ENCODE data around the gene RPL9. TPM values are rescaled to one million over a fixed set of nuclear protein-coding genes. Genes with fewer than 3 reads are reported as not detected.
A peak's percentile ranks its signal among the peaks of the same experiment; 100 is the strongest.
"Not testable (repeated sequence)": the region's sequence is repeated elsewhere in the genome, so short reads cannot be mapped to it uniquely, and the experiment has no call there.

The RPL9 gene
- total and polyA plus RNA-seq, 8 donors: 964 to 4,990 (median 2,844) TPM

- Histone ChIP-seq H3K9me3 (no peaks in the 10 kb centered on the region), H3K36me3 (peaks cover 4 to 62% (median 47%) of the 10 kb centered on the region in 4 donors), H3K4me3 (no peak overlapping the region), H3K27ac (peak overlapping the region in 4 of 5 donors; percentile 36 to 49 (median 43)), H3K27me3 (no peaks in the 10 kb centered on the region), H3K4me1 (peaks cover 0 to 21% (median 9%) of the 10 kb centered on the region in 4 donors)
- WGBS, 5 donors: 19 to 29% (median 28%) methylated on average over 4 of the region's 4 CpGs
- peak in 1 of 2 donors; percentile 46 for DNase-seq
- intact Hi-C loops (cut with DNase I; ENCODE audit: low total_unique reads): loop anchor here (5.0 kb wide), 1 partner anchor 511 kb away; the partner anchor contains the start of gene PDS5A
- no peak for TF ChIP-seq POLR2A (IDR thresholded peaks at IDR 0.05)
Measured at GRCh38 chr4:39466747-39467146, 8.0 kb upstream of the RPL9 start.

- intact Hi-C loops (cut with DNase I; ENCODE audit: low total_unique reads): loop anchor here (5.0 kb wide), 1 partner anchor 512 kb away; the partner anchor contains the start of gene PDS5A
Measured at GRCh38 chr4:39464886-39465501, 6.3 kb upstream of the RPL9 start.

GRCh38 chr4:39458161-39458504 lies 589 bp downstream of the RPL9 start:
- Histone ChIP-seq H3K4me1 (peaks cover 14 to 64% (median 50%) of the 10 kb centered on the region in 4 donors), H3K36me3 (peaks cover 40 to 64% (median 58%) of the 10 kb centered on the region in 4 donors), H3K27ac (peak overlapping the region; percentile 94 to 98 (median 96)), H3K4me3 (peak overlapping the region; percentile 74 to 81 (median 77))
- H3K27me3 ChIP-seq; H3K9me3 ChIP-seq; DNase-seq; intact Hi-C loops (cut with DNase I; ENCODE audit: low total_unique reads): not testable (repeated sequence)
- WGBS, 5 donors: 0 to 1% (median 1%) methylated on average over 13 of the region's 13 CpGs

More at GRCh38 chr4:39464886-39465501, 6.3 kb upstream of the RPL9 start:
- H3K36me3 ChIP-seq: peaks cover 4 to 55% (median 42%) of the 10 kb centered on the region in 4 donors
- peak overlapping the region in 1 of 5 donors; percentile 3 for H3K27ac ChIP-seq
- H3K4me3 ChIP-seq: no peak overlapping the region
- no peaks in the 10 kb centered on the region for H3K9me3 ChIP-seq
- H3K4me1 ChIP-seq: peaks cover 0 to 25% (median 12%) of the 10 kb centered on the region in 4 donors
- DNase-seq: peak in 1 of 2 donors; percentile 78
- 38 to 68% (median 46%) methylated on average over 2 of the region's 2 CpGs for WGBS, 5 donors
- TF ChIP-seq EP300 (IDR thresholded peaks at IDR 0.05) (no peak), CTCF (IDR thresholded peaks at IDR 0.05) (no peak), POLR2AphosphoS5 (IDR thresholded peaks at IDR 0.05) (peak in 1 of 3 donors; percentile 65)
- H3K27me3 ChIP-seq: no peaks in the 10 kb centered on the region

GRCh38 chr4:39456946-39457763 lies 1.6 kb downstream of the RPL9 start:
- H3K9me3 ChIP-seq: no peaks in the 10 kb centered on the region
- DNase-seq: no peak
- peaks cover 50 to 68% (median 60%) of the 10 kb centered on the region in 4 donors for H3K36me3 ChIP-seq
- 56 to 64% (median 59%) methylated on average over 10 of the region's 10 CpGs for WGBS, 5 donors
- TF ChIP-seq POLR2AphosphoS5 (IDR thresholded peaks at IDR 0.05) (no peak), POLR2A (IDR thresholded peaks at IDR 0.05) (no peak), EP300 (IDR thresholded peaks at IDR 0.05) (no peak), CTCF (IDR thresholded peaks at IDR 0.05) (no peak)
- H3K27me3 ChIP-seq: no peaks in the 10 kb centered on the region
- H3K4me1 ChIP-seq: peaks cover 14 to 71% (median 50%) of the 10 kb centered on the region in 4 donors
- intact Hi-C loops (cut with DNase I; ENCODE audit: low total_unique reads): no loop called here
- H3K27ac ChIP-seq: peak overlapping the region in 4 of 5 donors; percentile 94 to 98 (median 96)
- peak overlapping the region; percentile 74 to 81 (median 77) for H3K4me3 ChIP-seq

GRCh38 chr4:39455486-39455885 lies 3.2 kb downstream of the RPL9 start:
- no peak overlapping the region for H3K27ac ChIP-seq
- peak overlapping the region in 2 of 4 donors; percentile 74 to 78 for H3K4me3 ChIP-seq
- 89 to 92% (median 90%) methylated on average over 6 of the region's 6 CpGs for WGBS, 5 donors
- H3K4me1 ChIP-seq: peaks cover 14 to 76% (median 50%) of the 10 kb centered on the region in 4 donors
- TF ChIP-seq POLR2A (IDR thresholded peaks at IDR 0.05) (no peak), EP300 (IDR thresholded peaks at IDR 0.05) (no peak), POLR2AphosphoS5 (IDR thresholded peaks at IDR 0.05) (no peak), CTCF (IDR thresholded peaks at IDR 0.05) (no peak)
- no peaks in the 10 kb centered on the region for H3K27me3 ChIP-seq
- peaks cover 58 to 72% (median 69%) of the 10 kb centered on the region in 4 donors for H3K36me3 ChIP-seq
- DNase-seq: no peak
- H3K9me3 ChIP-seq: no peaks in the 10 kb centered on the region
- intact Hi-C loops (cut with DNase I; ENCODE audit: low total_unique reads): no loop called here
